H1 (cell line): Measurements from ENCODE around the gene RINT1. TPM values are rescaled to one million over a fixed set of nuclear protein-coding genes. Genes with fewer than 3 reads are reported as not detected.

Experiments
- CTCF ChIA-PET: fragments of 300-600 bp; sonication (Branson Sonifier 250); formaldehyde crosslinking; loops from one replicate; lab custom pipeline; 2021; ENCODE audit not compliant: partially characterized antibody; lab: Charles Lee
- POLR2A ChIA-PET: fragments of 300-600 bp; sonication (Branson Sonifier 250); formaldehyde crosslinking; loops from one replicate; lab custom pipeline; 2021; ENCODE audit warnings: inconsistent platforms; ENCODE audit not compliant: partially characterized antibody; lab: Charles Lee
- DNase-seq, 2 experiments: peaks; one replicate each; pipeline versions ENCODE4 v3.0.0 to v3.0.0-alpha.2; 2010 to 2022; ENCODE audit warnings: low spot score in 2 of 2, low read depth in 1 of 2, mixed read lengths in 1 of 2
- FAIRE-seq: peaks from 2 replicates; lab custom pipeline; 2011; peaks lifted over from hg19 to GRCh38; lab: Jason Lieb, UNC
- H2AFZ ChIP-seq: 2 replicates; pipeline ENCODE4 v1.8.1; 2012; ENCODE audit warnings: low read length, inconsistent platforms
- H2AK5ac ChIP-seq: 2 replicates; pipeline ENCODE4 v1.6.1; 2013; ENCODE audit warnings: low read depth, low read length
- H2BK120ac ChIP-seq: replicated peaks from 2 replicates; pipeline ENCODE3; 2013; ENCODE audit warnings: low read depth, low read length, inconsistent platforms
- H2BK12ac ChIP-seq: 2 replicates; pipeline ENCODE4 v1.6.1; 2013; ENCODE audit warnings: low read depth, low read length
- H2BK15ac ChIP-seq: 2 replicates; pipeline ENCODE4 v1.6.1; 2013; ENCODE audit warnings: low read length
- H2BK20ac ChIP-seq: 2 replicates; pipeline ENCODE4 v1.6.1; 2013; ENCODE audit warnings: low read length
- H2BK5ac ChIP-seq: 2 replicates; pipeline ENCODE4 v1.6.1; 2013; ENCODE audit warnings: low read depth, low read length
- H3K14ac ChIP-seq: 2 replicates; pipeline ENCODE4 v1.6.1; 2013; ENCODE audit warnings: inconsistent platforms; ENCODE audit not compliant: insufficient read length
- H3K18ac ChIP-seq: 2 replicates; pipeline ENCODE4 v1.6.1; 2013; ENCODE audit warnings: low read length; ENCODE audit errors: extremely low read depth
- H3K23ac ChIP-seq: 2 replicates; pipeline ENCODE4 v1.6.1; 2013; ENCODE audit warnings: inconsistent platforms; ENCODE audit not compliant: insufficient read length
- H3K23me2 ChIP-seq: 2 replicates; pipeline ENCODE4 v1.6.1; 2013; ENCODE audit warnings: low read depth, low read length
- H3K27ac ChIP-seq: 2 replicates; pipeline ENCODE4 v1.6.1; 2011; ENCODE audit warnings: low read depth, low read length, inconsistent platforms
- H3K27me3 ChIP-seq, 4 experiments: replicated peaks in 1 of 4; 1 replicate in 1 of 4; 2 replicates in 3 of 4; pipeline versions ENCODE4 v1.6.1 to v1.8.1; 2011 to 2013; ENCODE audit warnings: low read length in 3 of 4, mild to moderate bottlenecking in 3 of 4, inconsistent platforms in 2 of 4, mixed read lengths in 2 of 4, moderate library complexity in 1 of 4; ENCODE audit not compliant: control insufficient read depth in 3 of 4, insufficient read depth in 3 of 4; ENCODE audit errors: extremely low read depth in 1 of 4
- H3K36me3 ChIP-seq, 4 experiments: 2 replicates each; pipeline versions ENCODE4 v1.6.1 to v1.8.1; 2011 to 2013; ENCODE audit warnings: mild to moderate bottlenecking in 4 of 4, low read length in 3 of 4, moderate library complexity in 2 of 4, control low read depth in 1 of 4, inconsistent platforms in 1 of 4; ENCODE audit not compliant: insufficient read depth in 4 of 4, control insufficient read depth in 2 of 4
- H3K4ac ChIP-seq: replicated peaks from 2 replicates; pipeline ENCODE3; 2013; ENCODE audit warnings: low read length, low read depth, mixed read lengths, inconsistent platforms; ENCODE audit not compliant: insufficient read length
- H3K4me1 ChIP-seq, 4 experiments: replicated peaks in 1 of 4; 1 replicate in 1 of 4; 2 replicates in 3 of 4; pipeline versions ENCODE4 v1.6.1 to v1.8.1; 2011 to 2013; ENCODE audit warnings: low read length in 3 of 4, inconsistent platforms in 2 of 4, mixed read lengths in 1 of 4; ENCODE audit not compliant: insufficient read depth in 4 of 4, control insufficient read depth in 3 of 4
- H3K4me2 ChIP-seq, 2 experiments: 2 replicates each; pipeline versions ENCODE4 v1.6.1 to v1.8.1; 2011 to 2013; ENCODE audit warnings: low read depth in 2 of 2, low read length in 2 of 2, control low read depth in 1 of 2, inconsistent platforms in 1 of 2, mild to moderate bottlenecking in 1 of 2; ENCODE audit not compliant: insufficient read depth in 1 of 2
- H3K4me3 ChIP-seq, 4 experiments: fragments of 200-600, 300-600 bp in 1 of 4; sonication (generic), shearing (Covaris generic), sonication (Bioruptor Twin) in 1 of 4; 2 replicates each; pipeline versions ENCODE4 v1.5.1 to v1.8.1; 2011 to 2016; ENCODE audit warnings: low read length in 4 of 4, low read depth in 3 of 4, control low read depth in 2 of 4, inconsistent platforms in 2 of 4, mild to moderate bottlenecking in 2 of 4, mixed read lengths in 1 of 4, moderate library complexity in 1 of 4; ENCODE audit not compliant: insufficient read depth in 2 of 4; ENCODE audit errors: extremely low read depth in 1 of 4
- H3K56ac ChIP-seq: replicated peaks from 2 replicates; pipeline ENCODE3; 2013; ENCODE audit warnings: low read depth, mild to moderate bottlenecking, mixed read lengths, low read length, inconsistent platforms; ENCODE audit not compliant: insufficient read length
- H3K79me1 ChIP-seq: 2 replicates; pipeline ENCODE4 v1.6.1; 2013; ENCODE audit warnings: low read depth, low read length, control low read depth
- H3K79me2 ChIP-seq, 2 experiments: 2 replicates each; pipeline versions ENCODE4 v1.6.1 to v1.8.1; 2012 to 2013; ENCODE audit warnings: low read length in 2 of 2, mild to moderate bottlenecking in 2 of 2, inconsistent platforms in 1 of 2; ENCODE audit not compliant: insufficient read depth in 2 of 2, control insufficient read depth in 1 of 2
- H3K9ac ChIP-seq, 4 experiments: replicated peaks in 1 of 4; 1 replicate in 1 of 4; 2 replicates in 3 of 4; pipeline versions ENCODE4 v1.6.1 to v1.8.1; 2011 to 2013; ENCODE audit warnings: low read depth in 3 of 4, low read length in 3 of 4, control low read depth in 2 of 4, mild to moderate bottlenecking in 2 of 4, moderate library complexity in 2 of 4, inconsistent platforms in 1 of 4; ENCODE audit errors: extremely low read depth in 1 of 4
- H3K9me3 ChIP-seq, 2 experiments: 2 replicates each; pipeline versions ENCODE4 v1.6.1 to v1.8.1; 2012 to 2013; ENCODE audit warnings: mild to moderate bottlenecking in 2 of 2, moderate library complexity in 2 of 2, control low read depth in 1 of 2, inconsistent platforms in 1 of 2, low read depth in 1 of 2, low read length in 1 of 2, mixed read lengths in 1 of 2; ENCODE audit not compliant: insufficient read depth in 2 of 2
- H4K20me1 ChIP-seq, 2 experiments: replicated peaks in 1 of 2; 2 replicates each; pipeline versions ENCODE3 to v1.8.1; 2011 to 2013; ENCODE audit warnings: inconsistent platforms in 2 of 2, low read length in 2 of 2, mild to moderate bottlenecking in 1 of 2; ENCODE audit not compliant: insufficient read depth in 2 of 2, control insufficient read depth in 1 of 2
- H4K5ac ChIP-seq: 2 replicates; pipeline ENCODE4 v1.6.1; 2013; ENCODE audit warnings: low read length, low read depth, mixed read lengths, inconsistent platforms; ENCODE audit not compliant: insufficient read length
- H4K8ac ChIP-seq: 2 replicates; pipeline ENCODE4 v1.8.0; 2013; ENCODE audit warnings: mild to moderate bottlenecking, moderate library complexity, low read length, inconsistent platforms; ENCODE audit not compliant: insufficient read depth; ENCODE audit errors: extremely low read depth
- H4K91ac ChIP-seq: replicated peaks from 2 replicates; pipeline ENCODE3; 2013; ENCODE audit warnings: low read length, mixed read lengths, inconsistent platforms; ENCODE audit not compliant: insufficient read length
- CTCF ChIP-seq, 3 experiments: IDR thresholded peaks; 1 replicate in 2 of 3; 2 replicates in 1 of 3; pipeline versions ENCODE4 v1.5.1 to v1.6.1; 2011; ENCODE audit warnings: low read length in 3 of 3, mild to moderate bottlenecking in 3 of 3, inconsistent platforms in 2 of 3, low read depth in 1 of 3, moderate library complexity in 1 of 3; ENCODE audit not compliant: insufficient read depth in 1 of 3; ENCODE audit errors: control extremely low read depth in 1 of 3
- RAD21 ChIP-seq, 2 experiments: IDR thresholded peaks in 1 of 2; conservative IDR thresholded peaks in 1 of 2; 2 replicates each; pipeline ENCODE4 v1.6.1; 2011; ENCODE audit warnings: low read depth in 2 of 2, low read length in 2 of 2, improper control_type of control experiment in 1 of 2, inconsistent platforms in 1 of 2, mild to moderate bottlenecking in 1 of 2, moderate library complexity in 1 of 2
- WGBS, 2 experiments: shearing (Covaris generic) in 1 of 2; methylation state at CpG; one replicate each; pipeline versions ENCODE4 v1.1.6 to v1.1.7; 2013 to 2015; ENCODE audit warnings: low lambda C conversion rate in 2 of 2, mixed read lengths in 2 of 2, inconsistent platforms in 1 of 2, low coverage in 1 of 2, missing lambda C conversion rate in 1 of 2; ENCODE audit not compliant: insufficient replicate concordance in 2 of 2, insufficient coverage in 1 of 2, insufficient read length in 1 of 2; ENCODE audit errors: extremely low coverage in 1 of 2, missing lambda C conversion rate in 1 of 2; 5-methylcytosine and 5-hydroxymethylcytosine counted together
- polyA plus RNA-seq, 7 experiments: library from polyadenylated mRNA; depleted of rRNA in 3 of 7; stranded (reverse) in 5 of 7; unstranded in 2 of 7; fragments of >200 nt in 5 of 7; fragments of 200-250 nt in 2 of 7; gene quantifications; 1 replicate in 5 of 7; 2 replicates in 1 of 7; 4 replicates in 1 of 7; pipeline versions ENCODE4 v1.2.1 to v1.2.3, GENCODE V29; 2011 to 2013; ENCODE audit warnings: missing spikeins in 2 of 7, mixed read lengths in 2 of 7
- total RNA-seq: library from RNA; stranded (reverse); fragmentation: NEBNext Ultra II Directional; extraction: Animal tissue kit (Norgen Biotek cat#: 25700); gene quantifications from 2 replicates; pipeline ENCODE4 v1.2.1, GENCODE V29; 2021

The RINT1 gene
- total and polyA plus RNA-seq, 2 of the 8 experiments (the other 6 are each of a cell fraction or from before 2014, with no cell fraction given) = 7.8 to 21.8 TPM

GRCh38 chr7:105580022-105580740, 48.2 kb downstream of the RINT1 start:
- Histone ChIP-seq H2AK5ac (no peak overlapping the region), H3K4me1 (peaks cover 0 to 5% (median 1%) of the 10 kb centered on the region in 4 experiments; a peak in 3 of 7 replicates), H3K79me2 (no peaks in the 10 kb centered on the region), H4K8ac (peak overlapping the region; percentile 22; the same call in 1 of the 2 replicates), H3K9me3 (peaks cover 3% of the 10 kb centered on the region in 2 experiments; a peak in 1 of 4 replicates), H3K79me1 (no peaks in the 10 kb centered on the region), H4K91ac (no peak overlapping the region), H3K36me3 (no peaks in the 10 kb centered on the region), H2BK5ac (no peak overlapping the region), H3K4me3 (peak overlapping the region in 2 of 4 experiments; percentile 44 to 60; a peak in 2 of 8 replicates), H3K4me2 (peak overlapping the region in 1 of 2 experiments; percentile 81; a peak in 1 of 4 replicates), H4K20me1 (no peaks in the 10 kb centered on the region), H2BK120ac (no peak overlapping the region), H3K9ac (no peak overlapping the region), H4K5ac (no peak overlapping the region), H3K4ac (no peak overlapping the region), H2BK15ac (no peak overlapping the region), H3K27ac (no peak overlapping the region), H2AFZ (no peak overlapping the region), H3K27me3 (no peaks in the 10 kb centered on the region), H3K23ac (no peak overlapping the region), H2BK20ac (no peak overlapping the region), H3K23me2 (peaks cover 3% of the 10 kb centered on the region; the same call in 1 of the 2 replicates), H3K56ac (no peak overlapping the region), H3K14ac (no peak overlapping the region), H3K18ac (no peak overlapping the region), H2BK12ac (no peak overlapping the region)
- POLR2A ChIA-PET = interaction anchor here (1.2 to 1.4 kb wide), 2 partner anchors 13 to 48 kb away, joined by 3 to 8 read pairs; partner anchors contain the start of gene RINT1
- CTCF ChIA-PET = interaction anchor here (0.6 to 1.6 kb wide), 10 partner anchors 9 to 471 kb away, joined by 3 to 9 read pairs (median 3); partner anchors contain the start of gene RINT1
- no peak for DNase-seq
- no peak for FAIRE-seq
- WGBS, 2 experiments = 76% methylated on average over 22 of the region's 22 CpGs; no CpG with 5 or more reads in 1 of the 2 experiments
- TF ChIP-seq CTCF (IDR thresholded peaks at IDR 0.05; ENCODE audit: control extremely low read depth in 1 of 3, insufficient read depth in 1 of 3, low read depth in 1 of 3, low read length in 3 of 3) (peak in 1 of 3 experiments; percentile 16; a peak in 1 of 4 replicates), RAD21 (IDR thresholded peaks at IDR 0.05 in 1 of 2, conservative IDR thresholded peaks at IDR 0.05 in 1 of 2; ENCODE audit: low read depth in 2 of 2, low read length in 2 of 2) (peak; percentile 24 to 26; a peak in 2 of 4 replicates)
